SU-DHL-6 (cell line): Measurements from ENCODE around the gene FRMD4B.

Source experiments
- CTCF ChIP-seq: fragments of 200-600 bp; sonication (generic); IDR thresholded peaks from one replicate; pipeline ENCODE4 v1.5.1; 2017; ENCODE audit warnings: antibody characterized with exemption, mild to moderate bottlenecking, low read length, moderate library complexity; ENCODE audit not compliant: insufficient read depth, poor library complexity, severe bottlenecking
- EZH2phosphoT487 ChIP-seq: fragments of 200-600 bp; sonication (generic), shearing (Covaris generic); conservative IDR thresholded peaks from 2 replicates; pipeline ENCODE4 v1.6.1; 2018; ENCODE audit warnings: mild to moderate bottlenecking, antibody characterized with exemption, low read length, moderate library complexity, mixed read lengths

- TF ChIP-seq CTCF (no peak), EZH2phosphoT487 (no peak)
Measured at GRCh38 chr3:69271098-69271497, 114.8 kb downstream of the FRMD4B start.
